ENCODE measurements around the gene INS.

The INS gene

DNA sequence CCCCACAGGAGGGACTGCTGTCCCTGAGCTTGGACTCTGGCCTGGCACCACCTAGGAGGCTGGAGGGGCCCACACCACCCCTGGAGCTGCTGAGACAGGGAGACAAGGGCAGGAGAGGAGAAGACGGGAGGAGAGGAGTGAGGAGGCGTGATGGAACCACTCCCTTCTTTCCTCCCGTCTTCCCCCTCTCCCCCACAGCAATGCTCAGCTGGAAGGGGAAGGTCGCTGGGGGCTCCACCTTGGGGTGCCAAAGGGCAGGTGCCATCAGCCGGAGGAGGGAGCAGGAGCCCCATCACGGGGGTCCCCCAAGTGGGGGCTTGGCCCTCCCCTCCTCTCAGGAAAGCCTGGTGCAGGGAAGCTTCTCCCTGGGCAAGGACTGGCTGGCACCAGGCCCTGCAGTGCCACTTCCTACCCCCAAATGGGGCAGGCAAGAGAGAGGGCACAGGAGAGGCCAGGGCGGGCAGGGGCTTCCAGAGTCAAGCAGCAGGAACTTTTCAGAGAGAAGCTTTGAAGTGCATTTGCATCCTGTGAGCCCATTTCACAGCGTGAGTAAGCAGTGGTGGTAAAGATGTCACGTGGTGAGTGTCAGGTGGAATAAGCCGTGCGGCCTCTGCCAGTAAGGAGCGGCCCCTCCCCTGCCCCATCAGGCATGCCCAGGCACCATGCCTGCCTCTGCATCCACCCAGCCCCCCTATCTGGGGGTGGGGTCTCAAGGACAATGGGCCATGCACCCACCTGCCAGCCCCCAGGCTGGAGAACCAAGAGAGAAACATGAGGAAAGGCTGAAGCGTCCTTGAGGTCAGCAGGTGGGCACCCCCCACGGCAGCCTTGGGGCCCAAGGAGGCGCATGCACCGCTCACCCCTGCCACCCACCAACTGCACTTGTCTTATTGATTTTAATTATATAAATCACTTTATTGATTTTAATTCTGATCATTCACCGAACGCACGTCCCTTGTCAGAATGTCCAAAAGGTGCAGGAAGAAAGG lies 26.7 kb downstream of the INS start:
- no peak overlapping the region for H2AFZ ChIP-seq (ENCODE audit: low read depth, low read length)
- no peaks in the 10 kb centered on the region; the same call in 1 of the 2 replicates for H4K20me1 ChIP-seq (ENCODE audit: insufficient read depth, low read length)
- no peak overlapping the region for H3K27ac ChIP-seq (ENCODE audit: low read length)
- no peaks in the 10 kb centered on the region for H3K79me2 ChIP-seq (ENCODE audit: insufficient read depth, low read length)
- no peak overlapping the region for H3K9ac ChIP-seq (ENCODE audit: low read depth, low read length)
- H3K9me3 ChIP-seq (ENCODE audit: insufficient read depth, low read length, severe bottlenecking), result no peaks in the 10 kb centered on the region
- DNase-seq (no peak), ATAC-seq (ENCODE audit: insufficient read depth, low read depth) (no peak)
- no peaks in the 10 kb centered on the region for H3K4me1 ChIP-seq (ENCODE audit: insufficient read depth, low read length)
- no peak overlapping the region for H3K4me2 ChIP-seq (ENCODE audit: insufficient read depth, low read length)
- H3K4me3 ChIP-seq (ENCODE audit: low read depth in 1 of 2, low read length in 2 of 2), result no peak overlapping the region
- H3K27me3 ChIP-seq (ENCODE audit: insufficient read depth, low read length, poor library complexity), result peaks cover 6% of the 10 kb centered on the region
- no peak for TF ChIP-seq CTCF (IDR thresholded peaks at IDR 0.05; ENCODE audit: borderline replicate concordance, extremely low read depth, low read length, poor library complexity, severe bottlenecking)
- H3K36me3 ChIP-seq (ENCODE audit: insufficient read depth, low read length), result no peaks in the 10 kb centered on the region

GRCh38 chr11:2133241-2134021 lies 27.6 kb downstream of the INS start:
- H3K27me3 ChIP-seq (ENCODE audit: insufficient read depth, low read length, poor library complexity), result peaks cover 6% of the 10 kb centered on the region
- H3K36me3 ChIP-seq (ENCODE audit: insufficient read depth, low read length), result no peaks in the 10 kb centered on the region
- no peak overlapping the region for H3K27ac ChIP-seq (ENCODE audit: low read length)
- DNase-seq (no peak), ATAC-seq (ENCODE audit: insufficient read depth, low read depth) (no peak)
- no peaks in the 10 kb centered on the region for H3K79me2 ChIP-seq (ENCODE audit: insufficient read depth, low read length)
- no peaks in the 10 kb centered on the region for H3K4me1 ChIP-seq (ENCODE audit: insufficient read depth, low read length)
- no peak overlapping the region for H3K4me2 ChIP-seq (ENCODE audit: insufficient read depth, low read length)
- H3K9ac ChIP-seq (ENCODE audit: low read depth, low read length), result no peak overlapping the region
- H2AFZ ChIP-seq (ENCODE audit: low read depth, low read length), result no peak overlapping the region
- H3K9me3 ChIP-seq (ENCODE audit: insufficient read depth, low read length, severe bottlenecking), result no peaks in the 10 kb centered on the region
- no peak overlapping the region for H3K4me3 ChIP-seq (ENCODE audit: low read depth in 1 of 2, low read length in 2 of 2)
- no peaks in the 10 kb centered on the region; the same call in 1 of the 2 replicates for H4K20me1 ChIP-seq (ENCODE audit: insufficient read depth, low read length)
- TF ChIP-seq EZH2 (IDR thresholded peaks at IDR 0.05; ENCODE audit: borderline replicate concordance, low read depth, low read length, severe bottlenecking) (no peak), CTCF (IDR thresholded peaks at IDR 0.05; ENCODE audit: borderline replicate concordance, extremely low read depth, low read length, poor library complexity, severe bottlenecking) (no peak)

GRCh38 chr11:2132874-2133240 lies 28.2 kb downstream of the INS start:
- H3K27ac ChIP-seq (ENCODE audit: low read length), result no peak overlapping the region
- H3K4me3 ChIP-seq (ENCODE audit: low read depth in 1 of 2, low read length in 2 of 2), result no peak overlapping the region
- H3K4me1 ChIP-seq (ENCODE audit: insufficient read depth, low read length), result no peaks in the 10 kb centered on the region
- DNase-seq (no peak), ATAC-seq (ENCODE audit: insufficient read depth, low read depth) (no peak)
- no peaks in the 10 kb centered on the region; the same call in 1 of the 2 replicates for H4K20me1 ChIP-seq (ENCODE audit: insufficient read depth, low read length)
- H3K79me2 ChIP-seq (ENCODE audit: insufficient read depth, low read length), result no peaks in the 10 kb centered on the region
- no peaks in the 10 kb centered on the region for H3K9me3 ChIP-seq (ENCODE audit: insufficient read depth, low read length, severe bottlenecking)
- TF ChIP-seq CTCF (IDR thresholded peaks at IDR 0.05; ENCODE audit: borderline replicate concordance, extremely low read depth, low read length, poor library complexity, severe bottlenecking) (no peak), EZH2 (IDR thresholded peaks at IDR 0.05; ENCODE audit: borderline replicate concordance, low read depth, low read length, severe bottlenecking) (no peak)
- no peak overlapping the region for H2AFZ ChIP-seq (ENCODE audit: low read depth, low read length)
- no peaks in the 10 kb centered on the region for H3K36me3 ChIP-seq (ENCODE audit: insufficient read depth, low read length)
- no peak overlapping the region for H3K4me2 ChIP-seq (ENCODE audit: insufficient read depth, low read length)
- H3K9ac ChIP-seq (ENCODE audit: low read depth, low read length), result no peak overlapping the region
- H3K27me3 ChIP-seq (ENCODE audit: insufficient read depth, low read length, poor library complexity), result peaks cover 6% of the 10 kb centered on the region

All from DND-41 (cell line).